OCI-LY7 (cell line): Measurements from ENCODE around the gene RARA. TPM values are rescaled to one million over a fixed set of nuclear protein-coding genes. Genes with fewer than 3 reads are reported as not detected.
"Not testable (repeated sequence)": the region's sequence is repeated elsewhere in the genome, so short reads cannot be mapped to it uniquely, and the experiment has no call there.

ENCODE experiments used
- BruUV-seq: library from RNA; stranded (reverse); fragments of 400-500 nt; replicated peaks from 2 replicates; lab custom pipeline; 2021; lab: Mats Ljungman, UMichigan
- CTCF ChIA-PET: fragments of 300-600 bp; sonication (Branson Sonifier 250); formaldehyde crosslinking; loops from one replicate; lab custom pipeline; 2022; ENCODE audit warnings: antibody characterized with exemption; ENCODE audit not compliant: unreplicated experiment; lab: Charles Lee
- POLR2A ChIA-PET: fragments of 300-600 bp; sonication (Branson Sonifier 250); formaldehyde crosslinking; loops from one replicate; lab custom pipeline; 2022; ENCODE audit warnings: antibody characterized with exemption; lab: Charles Lee
- DNase-seq: peaks from one replicate; pipeline ENCODE4 v3.0.0-alpha.2; 2015; ENCODE audit warnings: low spot score
- H2AFZ ChIP-seq: fragments of 200-600 bp; sonication (generic), shearing (Covaris generic); 2 replicates; pipeline ENCODE4 v1.6.1; 2014; ENCODE audit warnings: mild to moderate bottlenecking, antibody characterized with exemption, low read length, moderate library complexity
- H3K27ac ChIP-seq: fragments of 200-600 bp; sonication (generic); 2 replicates; pipeline ENCODE4 v1.5.1; 2014; ENCODE audit warnings: mixed run types, low read depth, mild to moderate bottlenecking, moderate library complexity, low read length, inconsistent platforms; ENCODE audit not compliant: poor library complexity, severe bottlenecking
- H3K36me3 ChIP-seq: fragments of 200-600 bp; sonication (generic); 2 replicates; pipeline ENCODE4 v1.6.1; 2014; ENCODE audit warnings: mild to moderate bottlenecking, antibody characterized with exemption, low read length, moderate library complexity, mixed read lengths; ENCODE audit not compliant: insufficient read depth
- H3K4me1 ChIP-seq: fragments of 200-600 bp; sonication (generic); 2 replicates; pipeline ENCODE4 v1.5.1; 2014; ENCODE audit warnings: mild to moderate bottlenecking, low read length; ENCODE audit not compliant: insufficient read depth, poor library complexity, severe bottlenecking
- H3K4me2 ChIP-seq: fragments of 200-600 bp; sonication (generic); 2 replicates; pipeline ENCODE4 v1.6.1; 2014; ENCODE audit warnings: mild to moderate bottlenecking, low read length
- H3K4me3 ChIP-seq: fragments of 200-600 bp; sonication (generic); 2 replicates; pipeline ENCODE4 v1.5.1; 2014; ENCODE audit warnings: mild to moderate bottlenecking, low read depth, low read length; ENCODE audit not compliant: poor library complexity, severe bottlenecking
- H3K79me2 ChIP-seq: fragments of 200-600 bp; sonication (generic); 2 replicates; pipeline ENCODE4 v1.6.1; 2016; ENCODE audit warnings: low read depth, mild to moderate bottlenecking, low read length, moderate library complexity, mixed read lengths; ENCODE audit not compliant: insufficient read depth
- H3K9me2 ChIP-seq: fragments of 200-600 bp; sonication (generic); 2 replicates; pipeline ENCODE4 v1.6.1; 2016; ENCODE audit warnings: mild to moderate bottlenecking, low read length, mixed read lengths; ENCODE audit not compliant: insufficient read depth
- H3K9me3 ChIP-seq: fragments of 200-600 bp; sonication (generic); 2 replicates; pipeline ENCODE4 v1.6.1; 2014; ENCODE audit warnings: mild to moderate bottlenecking, mixed run types, low read length, mixed read lengths
- H4K20me1 ChIP-seq: fragments of 200-600 bp; sonication (generic); 2 replicates; pipeline ENCODE4 v1.6.1; 2014; ENCODE audit warnings: mild to moderate bottlenecking, antibody characterized with exemption, low read length, moderate library complexity, mixed read lengths; ENCODE audit not compliant: insufficient read depth
- CTCF ChIP-seq: fragments of 200-600 bp; sonication (generic); conservative IDR thresholded peaks from 2 replicates; pipeline ENCODE4 v1.5.1; 2014; ENCODE audit warnings: mild to moderate bottlenecking, antibody characterized with exemption, low read length, moderate library complexity, mixed read lengths
- EZH2phosphoT487 ChIP-seq: fragments of 200-600 bp; sonication (generic); IDR thresholded peaks from 2 replicates; pipeline ENCODE4 v1.6.1; 2018; ENCODE audit warnings: low read depth, borderline replicate concordance, mild to moderate bottlenecking, mixed run types, antibody characterized with exemption, low read length, moderate library complexity, mixed read lengths
- intact Hi-C: fragments of 100-400 bp; cut with micrococcal nuclease; formaldehyde crosslinking; loops from one replicate; pipeline ENCODE4 v1.10.0; 2022; ENCODE audit not compliant: unreplicated experiment
- total RNA-seq, 2 experiments: library from RNA; depleted of rRNA in 1 of 2; stranded (reverse); fragments of >200 nt in 1 of 2; shearing (Covaris generic) in 1 of 2; gene quantifications; 2 replicates each; pipeline ENCODE4 v1.2.3, GENCODE V29; 2014 to 2022

Gene RARA
- total RNA-seq, 2 experiments from 2014 or later = 3.1 to 8.6 TPM

- peaks cover 100% of the 10 kb centered on the region for H3K36me3 ChIP-seq
- H4K20me1 ChIP-seq = peaks cover 14% of the 10 kb centered on the region
- intact Hi-C loops = no loop called here
- no peaks in the 10 kb centered on the region for H3K9me3 ChIP-seq
- H3K27ac ChIP-seq = no peak overlapping the region
- H3K79me2 ChIP-seq = peaks cover 4% of the 10 kb centered on the region; the same call in 1 of the 2 replicates
- H3K4me3 ChIP-seq = no peak overlapping the region
- H3K4me2 ChIP-seq = no peak overlapping the region
- no peak for DNase-seq
- no peaks in the 10 kb centered on the region for H3K4me1 ChIP-seq
- BruUV-seq = no TSS peak
- no peaks in the 10 kb centered on the region for H3K9me2 ChIP-seq
- H2AFZ ChIP-seq = no peak overlapping the region
- CTCF ChIA-PET = no interaction called here
- POLR2A ChIA-PET = interaction anchor here (0.5 to 1.3 kb wide), 3 partner anchors 9 to 1391 kb away, joined by 3 to 4 read pairs (median 3); partner anchors contain the start of gene CDC6
- TF ChIP-seq EZH2phosphoT487 = no peak
- no peak for TF ChIP-seq CTCF
Observed at GRCh38 chr17:40297511-40297910, 11.5 kb upstream of the RARA start.

- Histone ChIP-seq H3K9me2 (no peaks in the 10 kb centered on the region), H3K79me2 (peaks cover 4% of the 10 kb centered on the region; the same call in 1 of the 2 replicates), H2AFZ (no peak overlapping the region), H3K9me3 (no peaks in the 10 kb centered on the region), H3K4me2 (no peak overlapping the region), H3K36me3 (peaks cover 100% of the 10 kb centered on the region), H3K27ac (no peak overlapping the region), H4K20me1 (peaks cover 14% of the 10 kb centered on the region), H3K4me3 (no peak overlapping the region), H3K4me1 (no peaks in the 10 kb centered on the region)
- intact Hi-C loops = no loop called here
- BruUV-seq = no TSS peak
- no peak for DNase-seq
- POLR2A ChIA-PET = no interaction called here
- CTCF ChIA-PET = no interaction called here
- TF ChIP-seq CTCF (no peak), EZH2phosphoT487 (no peak)
Observed at GRCh38 chr17:40298726-40299125, 10.3 kb upstream of the RARA start.

GRCh38 chr17:40299159-40299757 is 9.7 kb upstream of the RARA start:
- H4K20me1 ChIP-seq = peaks cover 18% of the 10 kb centered on the region
- H3K4me1 ChIP-seq, H3K4me3 ChIP-seq, H3K9me2 ChIP-seq, H2AFZ ChIP-seq, intact Hi-C loops, H3K79me2 ChIP-seq, DNase-seq, H3K9me3 ChIP-seq, H3K27ac ChIP-seq, H3K4me2 ChIP-seq, BruUV-seq: not testable (repeated sequence)
- H3K36me3 ChIP-seq = peaks cover 100% of the 10 kb centered on the region
- ChIA-PET CTCF (interaction anchor here (0.6 kb wide), 1 partner anchor 53 kb away, joined by 3 read pairs; no protein-coding TSS in a partner anchor), POLR2A (interaction anchor here (0.6 to 0.8 kb wide), 3 partner anchors 12 to 1706 kb away, joined by 3 to 4 read pairs (median 3); no protein-coding TSS in a partner anchor)
